T-cell (primary cell): ENCODE results near the gene SNRPD3. TPM values are rescaled to one million over a fixed set of nuclear protein-coding genes. Genes with fewer than 3 reads are reported as not detected.
"Not testable (repeated sequence)": the region's sequence is repeated elsewhere in the genome, so short reads cannot be mapped to it uniquely, and the experiment has no call there.

ENCODE experiments used
- ATAC-seq, 4 experiments: fragments of 200-7000 bp in 3 of 4; fragments of 150-1000 bp in 1 of 4; cut with Tn5 transposase; replicated peaks in 1 of 4; 1 replicate in 3 of 4; 2 replicates in 1 of 4; pipeline ENCODE4 v1.10.0; 2021; ENCODE audit warnings: moderate library complexity in 3 of 4, mild to moderate bottlenecking in 2 of 4, moderate number of reproducible peaks in 1 of 4
- CTCF ChIA-PET, 2 donors: fragments of 300-600 bp; sonication (Branson Sonifier 250); formaldehyde crosslinking; loops; one replicate each; lab custom pipeline; 2022; ENCODE audit warnings: antibody characterized with exemption in 2 of 2; lab: Charles Lee
- POLR2A ChIA-PET, 2 donors: fragments of 300-600 bp; sonication (Branson Sonifier 250); formaldehyde crosslinking; loops; one replicate each; lab custom pipeline; 2022; ENCODE audit warnings: antibody characterized with exemption in 2 of 2; lab: Charles Lee
- DNase-seq, 35 experiments: peaks; one replicate each; pipeline versions ENCODE4 v3.0.0 to v3.0.0-alpha.2; 2013 to 2023
- H3K27ac ChIP-seq: one replicate; pipeline ENCODE4 v1.5.1; 2013; ENCODE audit warnings: low read length
- H3K27me3 ChIP-seq, 2 experiments: replicated peaks in 1 of 2; 1 replicate in 1 of 2; 2 replicates in 1 of 2; pipeline versions ENCODE4 v1.6.1 to v1.7.0; 2013; ENCODE audit warnings: low read length in 1 of 2, mixed read lengths in 1 of 2; ENCODE audit not compliant: control insufficient read depth in 2 of 2, insufficient read depth in 2 of 2; ENCODE audit errors: extremely low read depth in 1 of 2
- H3K36me3 ChIP-seq, 2 donors: 1 replicate in 1 of 2; 2 replicates in 1 of 2; pipeline versions ENCODE4 v1.6.1 to v1.7.0; 2013; ENCODE audit warnings: low read length in 1 of 2; ENCODE audit not compliant: control insufficient read depth in 2 of 2, insufficient read depth in 1 of 2; ENCODE audit errors: extremely low read depth in 1 of 2
- H3K4me1 ChIP-seq, 2 experiments: 1 replicate in 1 of 2; 2 replicates in 1 of 2; pipeline versions ENCODE4 v1.6.1 to v1.7.0; 2013; ENCODE audit warnings: low read length in 2 of 2, mixed read lengths in 1 of 2; ENCODE audit not compliant: insufficient read depth in 2 of 2, control insufficient read depth in 1 of 2; ENCODE audit errors: extremely low read depth in 1 of 2
- H3K4me3 ChIP-seq, 2 donors: 1 replicate in 1 of 2; 2 replicates in 1 of 2; pipeline versions ENCODE4 v1.5.1 to v1.7.0; 2013; ENCODE audit warnings: mild to moderate bottlenecking in 2 of 2, low read length in 1 of 2, moderate library complexity in 1 of 2; ENCODE audit not compliant: control insufficient read depth in 1 of 2; ENCODE audit errors: extremely low read depth in 1 of 2
- H3K9me3 ChIP-seq: 2 replicates; pipeline ENCODE4 v1.7.0; 2013
- H3K27ac Mint-ChIP-seq, 2 donors: one replicate each; pipeline ENCODE4 v1.8.0; 2020 to 2021; ENCODE audit warnings: mild to moderate bottlenecking in 2 of 2, mixed read lengths in 2 of 2
- H3K27me3 Mint-ChIP-seq, 2 donors: one replicate each; pipeline ENCODE4 v1.8.0; 2021 to 2022; ENCODE audit warnings: mixed read lengths in 2 of 2
- H3K36me3 Mint-ChIP-seq: one replicate; pipeline ENCODE4 v1.8.0; 2021; ENCODE audit warnings: mixed read lengths
- H3K4me1 Mint-ChIP-seq, 3 donors: one replicate each; pipeline ENCODE4 v1.8.0; 2020 to 2022; ENCODE audit warnings: mixed read lengths in 3 of 3, mild to moderate bottlenecking in 1 of 3
- H3K4me3 Mint-ChIP-seq, 3 donors: one replicate each; pipeline ENCODE4 v1.8.0; 2020 to 2022; ENCODE audit warnings: mild to moderate bottlenecking in 3 of 3, mixed read lengths in 3 of 3, moderate library complexity in 3 of 3
- H3K9me3 Mint-ChIP-seq, 3 donors: one replicate each; pipeline ENCODE4 v1.8.0; 2020 to 2022; ENCODE audit warnings: mixed read lengths in 3 of 3
- WGBS: methylation state at CpG from one replicate; pipeline ENCODE4 v1.1.5; 2013; ENCODE audit warnings: missing lambda C conversion rate; ENCODE audit not compliant: insufficient coverage; 5-methylcytosine and 5-hydroxymethylcytosine counted together
- total RNA-seq, 35 experiments: library from RNA in 6 of 35; stranded (reverse) in 6 of 35; fragments of 120-200 nt in 1 of 35; gene quantifications; one replicate each; pipeline versions ENCODE4 v1.2.1 to v1.2.4 and lab custom pipeline; 2013 to 2026

The SNRPD3 gene
- total RNA-seq, 5 donors from 2014 or later (not counting 1 experiment from before 2014, with no cell fraction given): 36.5 to 80.2 (median 68.7) TPM

DNA sequence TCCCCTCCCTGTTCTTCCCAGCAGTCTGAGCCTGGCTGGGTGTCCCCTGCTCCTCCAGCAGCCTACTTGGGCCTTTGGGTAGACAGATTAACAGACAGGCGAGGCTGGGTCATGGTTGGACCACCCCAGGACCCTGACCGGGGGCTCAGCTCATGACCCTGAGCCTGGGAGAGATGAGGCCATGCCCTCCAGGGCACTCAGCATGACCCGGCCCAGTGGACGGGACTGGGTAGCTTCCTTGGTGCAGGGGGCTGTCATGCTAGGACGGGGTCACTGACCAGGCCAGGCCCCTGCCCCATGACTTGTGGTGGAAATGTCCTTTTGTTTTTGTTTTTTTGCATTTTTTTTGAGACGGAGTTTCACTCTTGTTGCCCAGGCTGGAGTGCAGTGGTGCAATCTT lies 52.5 kb downstream of the SNRPD3 start:
- Mint-ChIP-seq H3K4me1 (peaks cover 16 to 31% (median 22%) of the 10 kb centered on the region in 3 donors), H3K27ac (peak overlapping the region; percentile 43 to 52), H3K4me3 (peak overlapping the region; percentile 34 to 87 (median 80))
- H3K9me3 ChIP-seq, H3K27me3 Mint-ChIP-seq, H3K27ac ChIP-seq, POLR2A ChIA-PET, ATAC-seq, CTCF ChIA-PET, H3K36me3 Mint-ChIP-seq, H3K9me3 Mint-ChIP-seq, H3K27me3 ChIP-seq, H3K36me3 ChIP-seq, DNase-seq: not testable (repeated sequence)
- peak overlapping the region in 1 of 2 donors; percentile 41 for H3K4me3 ChIP-seq
- WGBS: 50% methylated on average over 1 of the region's 6 CpGs
- peaks cover 5 to 29% of the 10 kb centered on the region in 2 experiments for H3K4me1 ChIP-seq

DNA sequence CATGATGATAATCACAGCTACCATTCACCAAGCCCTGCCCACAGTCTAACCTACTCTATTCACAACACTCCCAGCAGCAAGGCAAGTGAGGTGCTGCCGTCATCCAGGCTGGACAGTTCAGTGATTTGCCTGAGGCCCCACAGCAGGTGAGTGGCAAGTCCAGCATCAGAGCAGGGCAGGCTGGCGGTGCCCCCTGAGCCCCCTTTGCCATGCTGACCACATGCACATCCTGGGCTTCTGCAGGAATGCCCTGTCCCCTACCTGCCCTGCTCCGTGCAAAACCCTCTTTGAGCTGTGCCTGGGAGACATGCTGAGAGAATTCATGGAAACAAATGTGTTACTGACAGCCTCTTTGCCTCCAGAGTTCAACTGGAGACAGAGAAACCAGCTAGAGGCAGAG lies 54.1 kb downstream of the SNRPD3 start:
- CTCF ChIA-PET, H3K27me3 ChIP-seq, H3K27ac ChIP-seq, H3K36me3 Mint-ChIP-seq, H3K4me3 ChIP-seq, H3K9me3 ChIP-seq, DNase-seq, POLR2A ChIA-PET, H3K27ac Mint-ChIP-seq, H3K36me3 ChIP-seq, H3K4me3 Mint-ChIP-seq, H3K27me3 Mint-ChIP-seq, H3K9me3 Mint-ChIP-seq, ATAC-seq: not testable (repeated sequence)
- WGBS: no CpG with 5 or more reads among the region's 3 CpGs
- H3K4me1 Mint-ChIP-seq: peaks cover 6 to 20% (median 10%) of the 10 kb centered on the region in 3 donors
- peaks cover 3 to 15% of the 10 kb centered on the region in 2 experiments for H3K4me1 ChIP-seq

DNA sequence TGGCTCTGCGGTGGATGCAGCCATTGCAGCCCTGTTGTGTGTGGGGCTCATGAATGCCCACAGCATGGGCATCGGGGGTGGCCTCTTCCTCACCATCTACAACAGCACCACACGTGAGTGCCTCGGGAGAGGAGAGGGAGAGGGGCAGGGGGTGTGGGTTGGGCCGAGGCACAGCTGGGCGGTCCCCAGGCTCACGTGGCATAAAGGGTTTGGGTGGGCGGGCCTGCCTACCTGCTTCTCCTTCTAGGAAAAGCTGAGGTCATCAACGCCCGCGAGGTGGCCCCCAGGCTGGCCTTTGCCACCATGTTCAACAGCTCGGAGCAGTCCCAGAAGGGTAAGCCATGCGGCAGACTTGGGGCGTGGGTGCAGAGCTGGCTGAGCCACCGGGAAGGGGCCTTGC lies 59.0 kb downstream of the SNRPD3 start:
- H3K27ac Mint-ChIP-seq, H3K4me1 ChIP-seq, H3K27me3 Mint-ChIP-seq, H3K4me3 ChIP-seq, DNase-seq, H3K36me3 ChIP-seq, H3K27ac ChIP-seq, ATAC-seq, POLR2A ChIA-PET, H3K9me3 Mint-ChIP-seq, H3K4me3 Mint-ChIP-seq, H3K36me3 Mint-ChIP-seq, H3K27me3 ChIP-seq, H3K9me3 ChIP-seq, H3K4me1 Mint-ChIP-seq: not testable (repeated sequence)
- CTCF ChIA-PET: interaction anchor here in 1 of 2 donors (0.7 kb wide), 1 partner anchor 145 kb away, joined by 3 read pairs; no protein-coding TSS in a partner anchor
- no CpG with 5 or more reads among the region's 15 CpGs for WGBS

DNA sequence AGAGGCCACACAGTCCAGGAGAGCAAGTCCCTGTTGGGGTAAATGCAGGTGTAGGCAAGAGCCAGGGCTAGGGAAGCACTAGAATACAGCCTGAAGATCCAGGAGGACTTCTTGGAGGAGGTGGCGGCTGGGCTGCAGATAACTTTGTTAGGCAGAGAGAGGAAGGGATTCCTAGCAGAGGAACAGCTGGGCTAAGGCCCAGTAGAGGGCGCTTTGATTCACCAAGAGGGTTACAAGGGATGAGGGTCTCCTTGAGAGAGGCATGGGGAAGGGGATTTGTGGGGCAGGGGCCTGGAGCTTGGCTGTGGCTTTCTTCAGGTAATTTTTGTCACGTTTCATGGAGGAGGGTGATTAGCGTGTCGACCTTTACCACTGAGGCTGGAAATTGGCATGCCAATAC lies 65.4 kb downstream of the SNRPD3 start:
- H3K36me3 ChIP-seq, H3K27ac Mint-ChIP-seq, H3K36me3 Mint-ChIP-seq, POLR2A ChIA-PET, H3K4me1 Mint-ChIP-seq, ATAC-seq, H3K4me1 ChIP-seq, H3K9me3 Mint-ChIP-seq, H3K9me3 ChIP-seq, H3K27me3 ChIP-seq, CTCF ChIA-PET, H3K4me3 ChIP-seq, H3K27ac ChIP-seq, DNase-seq, H3K4me3 Mint-ChIP-seq, H3K27me3 Mint-ChIP-seq: not testable (repeated sequence)
- WGBS: no CpG with 5 or more reads among the region's 5 CpGs

DNA sequence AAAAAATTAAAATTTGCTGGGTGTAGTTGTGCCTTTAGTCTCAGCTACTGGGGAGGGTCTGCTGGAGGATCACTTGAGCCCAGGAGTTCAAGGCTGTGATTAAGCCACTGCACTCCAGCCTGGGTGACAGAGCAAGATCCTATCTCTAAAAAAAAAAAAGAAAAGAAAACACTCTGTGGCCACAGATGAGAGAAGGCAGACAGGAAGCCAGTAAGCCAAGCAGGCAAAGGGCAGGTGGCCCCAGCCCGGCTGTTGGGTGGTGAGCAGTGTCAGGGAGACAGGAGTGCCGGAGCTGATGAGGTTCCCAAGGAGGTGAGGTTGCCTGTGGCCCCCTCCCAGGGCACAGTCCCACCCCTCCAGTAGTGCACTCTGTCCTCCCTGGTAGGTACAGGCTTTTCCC lies 66.8 kb downstream of the SNRPD3 start:
- CTCF ChIA-PET, H3K36me3 Mint-ChIP-seq, H3K27me3 ChIP-seq, H3K27me3 Mint-ChIP-seq, H3K4me1 Mint-ChIP-seq, POLR2A ChIA-PET, H3K27ac ChIP-seq, H3K9me3 Mint-ChIP-seq, H3K9me3 ChIP-seq, H3K4me1 ChIP-seq, H3K36me3 ChIP-seq, H3K4me3 ChIP-seq: not testable (repeated sequence)
- DNase-seq (peak in 6 of 35 experiments; percentile 5 to 39 (median 12)), ATAC-seq (peak in 2 of 4 experiments; percentile 40 to 41)
- peak overlapping the region in 1 of 3 donors; percentile 48 for H3K4me3 Mint-ChIP-seq
- WGBS: 0% methylated on average over 1 of the region's 2 CpGs
- H3K27ac Mint-ChIP-seq: peak overlapping the region; percentile 48 to 49

Other genes starting within 250 kb of the SNRPD3 start
- gene ADORA2A, start 128.4 kb upstream of the SNRPD3 start, total RNA-seq: 10 to 100 TPM; 29.1 to 35.1 (median 30.1) TPM
- 1 to 10 TPM in 4 of 5 donors, under 1 TPM in 1; 0.72 to 4.1 (median 1.8) TPM for gene UPB1, start 60.7 kb upstream of the SNRPD3 start, total RNA-seq
- gene GUCD1, start 861 bp upstream of the SNRPD3 start, total RNA-seq: 10 to 100 TPM; 51.2 to 81.8 (median 73.0) TPM
- under 1 TPM in 3 of 5 donors, not detected in 2; 0.47 to 0.72 (median 0.54) TPM for gene LRRC75B, start 37.1 kb downstream of the SNRPD3 start, total RNA-seq
- 10 to 100 TPM; 11.8 to 30.6 (median 19.8) TPM for gene GGT1, start 47.2 kb downstream of the SNRPD3 start, total RNA-seq
- not detected for gene PIWIL3, start 218.7 kb downstream of the SNRPD3 start, total RNA-seq